PC-9 (cell line): ENCODE measurements around the gene PARD6B. TPM values are rescaled to one million over a fixed set of nuclear protein-coding genes. Genes with fewer than 3 reads are reported as not detected.

ENCODE experiments used
- BruUV-seq: library from RNA; stranded (reverse); fragments of 400-500 nt; replicated peaks from 2 replicates; lab custom pipeline; 2021; lab: Mats Ljungman, UMichigan
- CTCF ChIA-PET: fragments of 300-600 bp; sonication (Branson Sonifier 250); formaldehyde crosslinking; loops from one replicate; lab custom pipeline; 2022; ENCODE audit warnings: antibody characterized with exemption; lab: Charles Lee
- POLR2A ChIA-PET: fragments of 300-600 bp; sonication (Branson Sonifier 250); formaldehyde crosslinking; loops from one replicate; lab custom pipeline; 2022; ENCODE audit warnings: antibody characterized with exemption; ENCODE audit not compliant: unreplicated experiment; lab: Charles Lee
- DNase-seq, 2 experiments: peaks; one replicate each; pipeline versions ENCODE4 v3.0.0 to v3.0.0-alpha.2; 2015 to 2022; ENCODE audit warnings: mixed read lengths in 1 of 2
- H2AFZ ChIP-seq: fragments of 200-600 bp; sonication (generic); 2 replicates; pipeline ENCODE4 v1.8.1; 2017; ENCODE audit warnings: antibody characterized with exemption
- H3F3A ChIP-seq: fragments of 200-600 bp; sonication (generic); 2 replicates; pipeline ENCODE4 v1.8.1; 2017; ENCODE audit warnings: antibody characterized with exemption, mild to moderate bottlenecking, low read depth; ENCODE audit not compliant: insufficient read depth
- H3K27ac ChIP-seq: fragments of 200-600 bp; sonication (generic); 2 replicates; pipeline ENCODE4 v1.6.1; 2016; ENCODE audit warnings: mixed run types
- H3K27me3 ChIP-seq: fragments of 200-600 bp; sonication (generic); 2 replicates; pipeline ENCODE4 v1.6.1; 2016; ENCODE audit warnings: low read depth, mixed run types; ENCODE audit not compliant: insufficient read depth
- H3K36me3 ChIP-seq: fragments of 200-600 bp; sonication (generic); 2 replicates; pipeline ENCODE4 v1.6.1; 2016; ENCODE audit warnings: low read depth, mixed run types
- H3K4me1 ChIP-seq: fragments of 200-600 bp; sonication (generic); replicated peaks from 2 replicates; pipeline ENCODE4 v1.6.1; 2016; ENCODE audit warnings: mixed run types; ENCODE audit not compliant: insufficient read depth
- H3K4me2 ChIP-seq: fragments of 200-600 bp; sonication (generic); 2 replicates; pipeline ENCODE4 v1.6.1; 2017; ENCODE audit warnings: mixed run types
- H3K4me3 ChIP-seq: fragments of 200-600 bp; sonication (generic); 2 replicates; pipeline ENCODE4 v1.6.1; 2016; ENCODE audit warnings: mixed run types
- H3K79me2 ChIP-seq: fragments of 200-600 bp; sonication (generic); 2 replicates; pipeline ENCODE4 v1.6.1; 2017; ENCODE audit warnings: low read depth, mixed run types
- H3K9me2 ChIP-seq: fragments of 200-600 bp; sonication (generic); 2 replicates; pipeline ENCODE4 v1.8.1; 2017; ENCODE audit warnings: mild to moderate bottlenecking; ENCODE audit not compliant: insufficient read depth
- H3K9me3 ChIP-seq: fragments of 200-600 bp; sonication (generic); 2 replicates; pipeline ENCODE4 v1.8.1; 2016; ENCODE audit warnings: low read depth; ENCODE audit not compliant: insufficient read depth
- H4K20me1 ChIP-seq: fragments of 200-600 bp; sonication (generic); 2 replicates; pipeline ENCODE4 v1.8.1; 2017; ENCODE audit not compliant: insufficient read depth
- CTCF ChIP-seq: fragments of 200-600 bp; sonication (generic); conservative IDR thresholded peaks from 2 replicates; pipeline ENCODE4 v1.6.1; 2017; ENCODE audit warnings: mixed run types, antibody characterized with exemption, mild to moderate bottlenecking, moderate library complexity
- EZH2 ChIP-seq: fragments of 200-600 bp; sonication (generic); IDR thresholded peaks from 2 replicates; pipeline ENCODE4 v1.8.0; 2017; ENCODE audit warnings: antibody characterized with exemption, low read depth
- intact Hi-C: fragments of 100-400 bp; cut with micrococcal nuclease; formaldehyde crosslinking; loops from one replicate; pipeline ENCODE4 v1.10.0; 2022; ENCODE audit not compliant: unreplicated experiment
- total RNA-seq: library from RNA; stranded (reverse); gene quantifications from 2 replicates; pipeline ENCODE4 v1.2.3, GENCODE V29; 2021

The PARD6B gene
- total RNA-seq, 1 experiment from 2014 or later: 52.2 TPM

DNA sequence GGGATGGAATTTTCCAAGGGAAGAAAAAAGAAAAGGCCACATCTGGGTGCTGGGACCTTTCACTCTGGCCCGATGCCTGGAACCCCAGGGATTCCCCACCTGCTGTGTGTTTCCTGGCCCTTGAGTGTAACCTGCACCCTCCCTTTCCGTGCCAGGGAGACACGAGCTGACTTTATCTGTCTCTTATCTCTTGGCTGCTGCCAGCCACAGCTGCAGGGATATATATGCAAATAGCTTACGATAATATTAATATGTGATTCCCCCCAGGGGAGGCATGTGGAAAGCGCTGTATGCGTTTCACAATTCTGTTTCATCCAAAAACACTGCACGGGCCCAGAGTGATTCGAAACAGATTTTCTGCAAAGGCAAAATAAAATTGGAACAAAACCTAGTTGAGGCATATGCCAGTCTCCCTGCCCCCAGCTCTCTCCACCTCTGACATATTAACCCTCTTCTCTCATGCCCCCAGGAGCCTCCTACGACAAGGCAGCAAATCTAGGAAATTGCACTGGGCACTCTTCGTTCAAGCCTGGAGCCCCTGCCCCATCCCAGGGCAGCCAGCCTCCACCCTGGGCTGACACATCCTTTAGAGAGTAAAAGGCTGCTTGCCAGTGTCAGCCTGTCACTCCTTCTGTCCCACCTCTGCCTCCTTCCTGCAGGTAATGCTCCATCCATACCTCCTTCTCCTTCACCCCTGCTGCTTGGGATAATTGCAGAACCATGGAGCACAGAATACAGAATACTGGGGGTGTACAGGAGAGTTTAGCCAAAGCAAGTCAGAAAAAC lies 41.3 kb upstream of the PARD6B start:
- Histone ChIP-seq H3K27me3 (no peaks in the 10 kb centered on the region), H3K27ac (no peak overlapping the region), H4K20me1 (no peaks in the 10 kb centered on the region), H3K4me1 (peaks cover 28% of the 10 kb centered on the region), H3K4me3 (no peak overlapping the region), H3K9me2 (no peaks in the 10 kb centered on the region), H3K79me2 (no peaks in the 10 kb centered on the region), H2AFZ (no peak overlapping the region), H3K9me3 (no peaks in the 10 kb centered on the region), H3K4me2 (peak overlapping the region; percentile 51), H3K36me3 (no peaks in the 10 kb centered on the region), H3F3A (peaks cover 25% of the 10 kb centered on the region; the same call in 1 of the 2 replicates)
- no peak for TF ChIP-seq CTCF
- TF ChIP-seq EZH2: no peak
- intact Hi-C loops: loop anchor here (1.0 kb wide), 1 partner anchor 10 kb away; no protein-coding TSS in a partner anchor
- ChIA-PET POLR2A (interaction anchor here (0.5 to 0.7 kb wide), 4 partner anchors 14 to 623 kb away, joined by 4 to 6 read pairs (median 4); no protein-coding TSS in a partner anchor), CTCF (interaction anchor here (0.8 to 1.0 kb wide), 6 partner anchors 9 to 64 kb away, joined by 3 to 5 read pairs (median 3); no protein-coding TSS in a partner anchor)
- no TSS peak for BruUV-seq
- DNase-seq: peak; percentile 61 to 75

DNA sequence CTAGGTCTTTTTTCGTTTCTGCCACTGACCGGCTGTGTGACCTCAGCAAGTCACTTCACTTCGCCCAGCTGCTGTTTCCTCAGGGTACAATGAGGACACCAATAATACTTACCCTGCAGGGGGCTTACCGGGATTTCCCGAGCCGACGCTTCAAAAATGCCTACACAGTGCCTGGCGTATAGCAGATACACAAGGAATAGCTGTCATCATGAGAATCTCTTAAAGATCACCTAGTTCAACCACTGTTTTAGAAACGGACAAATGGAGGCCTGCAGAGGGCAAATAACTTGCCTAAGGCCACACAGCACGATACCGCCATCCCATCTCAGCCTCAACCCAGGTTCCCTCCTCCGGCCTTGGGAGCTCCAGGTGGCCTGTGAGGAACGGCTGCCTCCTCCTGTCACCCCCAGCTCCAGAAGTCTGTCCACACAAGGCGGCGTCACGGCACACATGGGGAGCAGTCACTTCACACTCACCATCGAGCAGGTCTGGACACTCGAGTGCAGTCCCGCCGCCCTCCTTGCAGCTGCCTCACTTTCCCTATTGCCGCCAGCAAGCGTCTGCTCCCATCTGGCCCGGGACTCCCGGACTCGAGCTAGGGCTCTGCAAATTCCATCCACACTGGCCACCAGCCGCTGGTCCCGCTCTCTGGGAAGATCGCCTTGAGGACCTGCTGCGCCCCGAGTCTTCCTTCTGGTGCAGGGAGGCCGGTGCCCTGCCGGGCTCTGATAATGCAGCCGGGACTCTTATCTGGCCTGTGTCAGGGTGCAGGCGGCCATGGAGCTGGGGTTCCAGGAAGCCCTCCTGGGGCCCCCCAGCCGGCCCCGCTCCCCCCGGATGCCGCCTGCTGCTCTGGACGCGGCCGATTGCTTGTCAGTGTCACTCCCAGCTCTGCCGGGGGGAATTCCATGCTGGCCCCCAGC lies 40.5 kb upstream of the PARD6B start, which contains the start of gene RIPOR3:
Gene RIPOR3 (minus strand): TSS at position 893 of the 923 bp plus-strand sequence. CDS start 414 bp downstream, at position 479.
- no TSS peak for BruUV-seq

More for the DNA sequence above, 40.5 kb upstream of the PARD6B start, which contains the start of gene RIPOR3:
- Histone ChIP-seq H3K9me3 (no peaks in the 10 kb centered on the region), H3K27ac (no peak within 1 kb of the TSS), H3F3A (peaks cover 27% of the 10 kb centered on the region), H3K4me1 (peaks cover 28% of the 10 kb centered on the region), H3K4me3 (no peak within 1 kb of the TSS), H3K27me3 (no peaks in the 10 kb centered on the region), H3K36me3 (no peaks in the 10 kb centered on the region), H3K9me2 (no peaks in the 10 kb centered on the region), H3K79me2 (no peaks in the 10 kb centered on the region), H4K20me1 (no peaks in the 10 kb centered on the region), H3K4me2 (peak within 1 kb of the TSS; percentile 51), H2AFZ (no peak within 1 kb of the TSS)
- peak in 1 of 2 experiments; percentile 28 for DNase-seq
- ChIA-PET CTCF (interaction anchor here (0.9 kb wide), 1 partner anchor 12 kb away, joined by 3 read pairs; no protein-coding TSS in a partner anchor), POLR2A (no interaction called here)
- intact Hi-C loops: loop anchor here (1.0 kb wide), 1 partner anchor 11 kb away; no protein-coding TSS in a partner anchor
- TF ChIP-seq CTCF (no peak), EZH2 (no peak)
